Liver (tissue), 9 donors: ENCODE data around the gene KNDC1. TPM values are rescaled to one million over a fixed set of nuclear protein-coding genes. Genes with fewer than 3 reads are reported as not detected.
A peak's percentile ranks its signal among the peaks of the same experiment; 100 is the strongest.

Experiments
- DNase-seq: peaks from one replicate; pipeline ENCODE4 v3.0.0-alpha.2; 2017; ENCODE audit warnings: low spot score
- H3K27ac ChIP-seq, 2 donors: one replicate each; pipeline ENCODE4 v1.7.0; 2013; ENCODE audit warnings: inconsistent platforms in 2 of 2, low read length in 2 of 2, control low read depth in 1 of 2, low read depth in 1 of 2, mild to moderate bottlenecking in 1 of 2
- H3K27me3 ChIP-seq, 4 donors: one replicate each; pipeline versions ENCODE4 v1.6.1 to v1.7.0; 2013; ENCODE audit warnings: low read length in 3 of 4, inconsistent platforms in 1 of 4, mild to moderate bottlenecking in 1 of 4, moderate library complexity in 1 of 4; ENCODE audit not compliant: control insufficient read depth in 4 of 4, insufficient read depth in 4 of 4
- H3K36me3 ChIP-seq, 4 donors: one replicate each; pipeline versions ENCODE4 v1.6.1 to v1.7.0; 2013; ENCODE audit warnings: low read length in 3 of 4, mild to moderate bottlenecking in 3 of 4, low read depth in 1 of 4, moderate library complexity in 1 of 4; ENCODE audit not compliant: control insufficient read depth in 4 of 4, insufficient read depth in 3 of 4
- H3K4me1 ChIP-seq, 4 donors: one replicate each; pipeline versions ENCODE4 v1.6.1 to v1.7.0; 2013; ENCODE audit warnings: low read length in 3 of 4, mild to moderate bottlenecking in 3 of 4, moderate library complexity in 1 of 4; ENCODE audit not compliant: control insufficient read depth in 4 of 4, insufficient read depth in 4 of 4
- H3K4me3 ChIP-seq, 3 donors: one replicate each; pipeline versions ENCODE4 v1.6.1 to v1.7.0; 2013; ENCODE audit warnings: low read length in 3 of 3, control low read depth in 1 of 3, low read depth in 1 of 3, mild to moderate bottlenecking in 1 of 3
- H3K9ac ChIP-seq, 2 donors: one replicate each; pipeline ENCODE4 v1.7.0; 2013; ENCODE audit warnings: low read length in 2 of 2, mild to moderate bottlenecking in 2 of 2, moderate library complexity in 2 of 2, control low read depth in 1 of 2, low read depth in 1 of 2
- H3K9me3 ChIP-seq, 4 donors: one replicate each; pipeline versions ENCODE4 v1.6.1 to v1.7.0; 2013; ENCODE audit warnings: low read length in 3 of 4; ENCODE audit not compliant: control insufficient read depth in 4 of 4
- ATF3 ChIP-seq: IDR thresholded peaks from 2 replicates; pipeline ENCODE4 v1.6.1; 2016; ENCODE audit warnings: antibody characterized with exemption
- CTCF ChIP-seq: fragments of 150-350 bp; IDR thresholded peaks from 2 replicates; pipeline ENCODE4 v1.5.1; 2017; ENCODE audit warnings: improper control_type of control experiment, low read depth, low read length; ENCODE audit not compliant: missing input control
- EGR1 ChIP-seq, 2 donors: IDR thresholded peaks; 2 replicates each; pipeline ENCODE4 v1.6.1; 2016 to 2018; ENCODE audit warnings: antibody characterized with exemption in 2 of 2, low read depth in 2 of 2
- FOXA1 ChIP-seq: IDR thresholded peaks from 2 replicates; pipeline ENCODE4 v1.6.1; 2016; ENCODE audit warnings: antibody characterized with exemption
- FOXA2 ChIP-seq: IDR thresholded peaks from 2 replicates; pipeline ENCODE4 v1.6.1; 2016; ENCODE audit warnings: antibody characterized with exemption
- HNF4A ChIP-seq, 2 donors: conservative IDR thresholded peaks; 2 replicates each; pipeline ENCODE4 v1.6.1; 2016; ENCODE audit warnings: antibody characterized with exemption in 2 of 2, mild to moderate bottlenecking in 2 of 2
- JUND ChIP-seq, 2 donors: IDR thresholded peaks; 2 replicates each; pipeline ENCODE4 v1.6.1; 2016; ENCODE audit warnings: antibody characterized with exemption in 2 of 2
- MAX ChIP-seq: IDR thresholded peaks from 2 replicates; pipeline ENCODE4 v1.6.1; 2016; ENCODE audit warnings: antibody characterized with exemption
- RAD21 ChIP-seq, 2 donors: IDR thresholded peaks; 2 replicates each; pipeline ENCODE4 v1.6.1; 2016; ENCODE audit warnings: antibody characterized with exemption in 2 of 2, mild to moderate bottlenecking in 2 of 2
- REST ChIP-seq: IDR thresholded peaks from 2 replicates; pipeline ENCODE4 v1.6.1; 2016; ENCODE audit warnings: antibody characterized with exemption, mild to moderate bottlenecking
- SP1 ChIP-seq: IDR thresholded peaks from 2 replicates; pipeline ENCODE4 v1.6.1; 2018; ENCODE audit warnings: antibody characterized with exemption, mild to moderate bottlenecking
- TAF1 ChIP-seq: conservative IDR thresholded peaks from 2 replicates; pipeline ENCODE4 v1.6.1; 2016; ENCODE audit warnings: antibody characterized with exemption, mild to moderate bottlenecking
- YY1 ChIP-seq: IDR thresholded peaks from 2 replicates; pipeline ENCODE4 v1.6.1; 2016; ENCODE audit warnings: antibody characterized with exemption, mild to moderate bottlenecking
- ZBTB33 ChIP-seq: IDR thresholded peaks from 2 replicates; pipeline ENCODE4 v1.6.1; 2016; ENCODE audit warnings: antibody characterized with exemption
- WGBS: extraction: QIAGEN DNeasy Blood & Tissue Kit; methylation state at CpG from one replicate; pipeline ENCODE4 v1.1.7; 2013; 5-methylcytosine and 5-hydroxymethylcytosine counted together
- polyA plus RNA-seq, 2 donors: library from polyadenylated mRNA; stranded (reverse) in 1 of 2; unstranded in 1 of 2; fragments of 200-250 nt in 1 of 2; fragments of >200 nt in 1 of 2; fragmentation: Nextera tagmentation in 1 of 2; extraction: Ambion mirVana in 1 of 2; gene quantifications; one replicate each; pipeline versions ENCODE4 v1.2.1 to v1.2.3, GENCODE V29; 2013 to 2015
- total RNA-seq, 2 donors: library from RNA; depleted of rRNA; stranded (reverse); fragments of >200 nt; gene quantifications; one replicate each; pipeline ENCODE4 v1.2.3, GENCODE V29; 2014
- donor health status: healthy.
- donor health status: healthy.
- donor health status: healthy.
- donor health status: healthy.
- donor health status: healthy.

Gene KNDC1
- total and polyA plus RNA-seq, 4 donors, result 0.53 to 12.9 (median 4.3) TPM

- DNase-seq, result peak; percentile 90
- WGBS, result 3% methylated on average over 79 of the region's 79 CpGs
- Histone ChIP-seq H3K9ac (peak overlapping the region; percentile 12 to 43), H3K9me3 (no peaks in the 10 kb centered on the region), H3K27ac (peak overlapping the region; percentile 67 to 75), H3K36me3 (peaks cover 0 to 2% (median under 1%) of the 10 kb centered on the region in 4 donors), H3K4me3 (peak overlapping the region; percentile 49 to 81 (median 66)), H3K27me3 (no peaks in the 10 kb centered on the region), H3K4me1 (peaks cover 5 to 24% (median 14%) of the 10 kb centered on the region in 4 donors)
- TF ChIP-seq CTCF (no peak), YY1 (no peak), FOXA2 (no peak), ATF3 (no peak), FOXA1 (no peak), MAX (no peak), HNF4A (conservative IDR thresholded peaks at IDR 0.05) (no peak), RAD21 (IDR thresholded peaks at IDR 0.05) (no peak), JUND (IDR thresholded peaks at IDR 0.05) (no peak), ZBTB33 (no peak), EGR1 (IDR thresholded peaks at IDR 0.05; ENCODE audit: low read depth in 2 of 2) (no peak)
Measured at GRCh38 chr10:133261726-133262325, 101.8 kb downstream of the KNDC1 start.

- H3K9ac ChIP-seq, result no peak overlapping the region
- WGBS, result 88% methylated on average over 14 of the region's 14 CpGs
- DNase-seq, result no peak
Measured at GRCh38 chr10:133262696-133263095, 102.7 kb downstream of the KNDC1 start.

More at GRCh38 chr10:133262696-133263095, 102.7 kb downstream of the KNDC1 start:
- H3K9me3 ChIP-seq, result no peaks in the 10 kb centered on the region
- H3K36me3 ChIP-seq, result peaks cover 0 to 5% (median 3%) of the 10 kb centered on the region in 4 donors
- H3K4me1 ChIP-seq, result peaks cover 5 to 19% (median 10%) of the 10 kb centered on the region in 4 donors
- TF ChIP-seq RAD21 (IDR thresholded peaks at IDR 0.05) (no peak), REST (no peak), SP1 (no peak), TAF1 (no peak), EGR1 (IDR thresholded peaks at IDR 0.05; ENCODE audit: low read depth in 2 of 2) (no peak), FOXA2 (no peak), FOXA1 (no peak), ATF3 (no peak)
- H3K4me3 ChIP-seq, result no peak overlapping the region
- no peaks in the 10 kb centered on the region for H3K27me3 ChIP-seq
- no peak overlapping the region for H3K27ac ChIP-seq
